Liver (tissue), 9 donors: ENCODE data around the gene OR2Z1. TPM values are rescaled to one million over a fixed set of nuclear protein-coding genes. Genes with fewer than 3 reads are reported as not detected.
"Not testable (repeated sequence)": the region's sequence is repeated elsewhere in the genome, so short reads cannot be mapped to it uniquely, and the experiment has no call there.

ENCODE experiments used
- DNase-seq: peaks from one replicate; pipeline ENCODE4 v3.0.0-alpha.2; 2017; ENCODE audit warnings: low spot score
- H3K27ac ChIP-seq, 2 donors: one replicate each; pipeline ENCODE4 v1.7.0; 2013; ENCODE audit warnings: inconsistent platforms in 2 of 2, low read length in 2 of 2, control low read depth in 1 of 2, low read depth in 1 of 2, mild to moderate bottlenecking in 1 of 2
- H3K27me3 ChIP-seq, 4 donors: one replicate each; pipeline versions ENCODE4 v1.6.1 to v1.7.0; 2013; ENCODE audit warnings: low read length in 3 of 4, inconsistent platforms in 1 of 4, mild to moderate bottlenecking in 1 of 4, moderate library complexity in 1 of 4; ENCODE audit not compliant: control insufficient read depth in 4 of 4, insufficient read depth in 4 of 4
- H3K36me3 ChIP-seq, 4 donors: one replicate each; pipeline versions ENCODE4 v1.6.1 to v1.7.0; 2013; ENCODE audit warnings: low read length in 3 of 4, mild to moderate bottlenecking in 3 of 4, low read depth in 1 of 4, moderate library complexity in 1 of 4; ENCODE audit not compliant: control insufficient read depth in 4 of 4, insufficient read depth in 3 of 4
- H3K4me1 ChIP-seq, 4 donors: one replicate each; pipeline versions ENCODE4 v1.6.1 to v1.7.0; 2013; ENCODE audit warnings: low read length in 3 of 4, mild to moderate bottlenecking in 3 of 4, moderate library complexity in 1 of 4; ENCODE audit not compliant: control insufficient read depth in 4 of 4, insufficient read depth in 4 of 4
- H3K4me3 ChIP-seq, 3 donors: one replicate each; pipeline versions ENCODE4 v1.6.1 to v1.7.0; 2013; ENCODE audit warnings: low read length in 3 of 3, control low read depth in 1 of 3, low read depth in 1 of 3, mild to moderate bottlenecking in 1 of 3
- H3K9ac ChIP-seq, 2 donors: one replicate each; pipeline ENCODE4 v1.7.0; 2013; ENCODE audit warnings: low read length in 2 of 2, mild to moderate bottlenecking in 2 of 2, moderate library complexity in 2 of 2, control low read depth in 1 of 2, low read depth in 1 of 2
- H3K9me3 ChIP-seq, 4 donors: one replicate each; pipeline versions ENCODE4 v1.6.1 to v1.7.0; 2013; ENCODE audit warnings: low read length in 3 of 4; ENCODE audit not compliant: control insufficient read depth in 4 of 4
- ATF3 ChIP-seq: IDR thresholded peaks from 2 replicates; pipeline ENCODE4 v1.6.1; 2016; ENCODE audit warnings: antibody characterized with exemption
- EGR1 ChIP-seq, 2 donors: IDR thresholded peaks; 2 replicates each; pipeline ENCODE4 v1.6.1; 2016 to 2018; ENCODE audit warnings: antibody characterized with exemption in 2 of 2, low read depth in 2 of 2
- FOXA1 ChIP-seq: IDR thresholded peaks from 2 replicates; pipeline ENCODE4 v1.6.1; 2016; ENCODE audit warnings: antibody characterized with exemption
- GABPA ChIP-seq, 2 donors: IDR thresholded peaks in 1 of 2; conservative IDR thresholded peaks in 1 of 2; 2 replicates each; pipeline ENCODE4 v1.6.1; 2016; ENCODE audit warnings: antibody characterized with exemption in 2 of 2, mild to moderate bottlenecking in 1 of 2, moderate library complexity in 1 of 2
- HNF4G ChIP-seq: IDR thresholded peaks from 2 replicates; pipeline ENCODE4 v1.6.1; 2016; ENCODE audit warnings: antibody characterized with exemption
- JUND ChIP-seq, 2 donors: IDR thresholded peaks; 2 replicates each; pipeline ENCODE4 v1.6.1; 2016; ENCODE audit warnings: antibody characterized with exemption in 2 of 2
- MAX ChIP-seq: IDR thresholded peaks from 2 replicates; pipeline ENCODE4 v1.6.1; 2016; ENCODE audit warnings: antibody characterized with exemption
- NR2F2 ChIP-seq: IDR thresholded peaks from 2 replicates; pipeline ENCODE4 v1.6.1; 2016; ENCODE audit warnings: antibody characterized with exemption
- RAD21 ChIP-seq, 2 donors: IDR thresholded peaks; 2 replicates each; pipeline ENCODE4 v1.6.1; 2016; ENCODE audit warnings: antibody characterized with exemption in 2 of 2, mild to moderate bottlenecking in 2 of 2
- REST ChIP-seq: IDR thresholded peaks from 2 replicates; pipeline ENCODE4 v1.6.1; 2016; ENCODE audit warnings: antibody characterized with exemption, mild to moderate bottlenecking
- TAF1 ChIP-seq: conservative IDR thresholded peaks from 2 replicates; pipeline ENCODE4 v1.6.1; 2016; ENCODE audit warnings: antibody characterized with exemption, mild to moderate bottlenecking
- YY1 ChIP-seq: IDR thresholded peaks from 2 replicates; pipeline ENCODE4 v1.6.1; 2016; ENCODE audit warnings: antibody characterized with exemption, mild to moderate bottlenecking
- WGBS: extraction: QIAGEN DNeasy Blood & Tissue Kit; methylation state at CpG from one replicate; pipeline ENCODE4 v1.1.7; 2013; 5-methylcytosine and 5-hydroxymethylcytosine counted together
- polyA plus RNA-seq, 2 donors: library from polyadenylated mRNA; stranded (reverse) in 1 of 2; unstranded in 1 of 2; fragments of 200-250 nt in 1 of 2; fragments of >200 nt in 1 of 2; fragmentation: Nextera tagmentation in 1 of 2; extraction: Ambion mirVana in 1 of 2; gene quantifications; one replicate each; pipeline versions ENCODE4 v1.2.1 to v1.2.3, GENCODE V29; 2013 to 2015
- total RNA-seq, 2 donors: library from RNA; depleted of rRNA; stranded (reverse); fragments of >200 nt; gene quantifications; one replicate each; pipeline ENCODE4 v1.2.3, GENCODE V29; 2014
- donor health status: healthy.
- donor health status: healthy.
- donor health status: healthy.
- donor health status: healthy.
- donor health status: healthy.

OR2Z1 gene
- total and polyA plus RNA-seq, 4 donors: not detected

- no peaks in the 10 kb centered on the region for H3K4me1 ChIP-seq
- DNase-seq: no peak
- H3K4me3 ChIP-seq: no peak overlapping the region
- H3K9me3 ChIP-seq: no peaks in the 10 kb centered on the region
- H3K27ac ChIP-seq: no peak overlapping the region
- no peaks in the 10 kb centered on the region for H3K36me3 ChIP-seq
- peaks cover 0 to 6% (median 2%) of the 10 kb centered on the region in 4 donors for H3K27me3 ChIP-seq
- TF ChIP-seq REST (no peak), MAX (no peak), ATF3 (no peak), TAF1 (no peak), HNF4G (no peak), JUND (IDR thresholded peaks at IDR 0.05) (no peak)
- 52% methylated on average over 7 of the region's 7 CpGs for WGBS
- no peak overlapping the region for H3K9ac ChIP-seq
Observed at GRCh38 chr19:8703223-8703622, 18.2 kb upstream of the OR2Z1 start.

- H3K4me1 ChIP-seq, H3K27ac ChIP-seq, H3K36me3 ChIP-seq, H3K4me3 ChIP-seq, H3K9ac ChIP-seq, H3K9me3 ChIP-seq, H3K27me3 ChIP-seq, DNase-seq: not testable (repeated sequence)
- 82% methylated on average over 3 of the region's 3 CpGs for WGBS
Observed at GRCh38 chr19:8705304-8705703, 16.1 kb upstream of the OR2Z1 start.

- 50% methylated on average over 5 of the region's 5 CpGs for WGBS
- TF ChIP-seq YY1 (no peak), FOXA1 (no peak), GABPA (IDR thresholded peaks at IDR 0.05 in 1 of 2, conservative IDR thresholded peaks at IDR 0.05 in 1 of 2) (no peak), NR2F2 (no peak), RAD21 (IDR thresholded peaks at IDR 0.05) (no peak), EGR1 (IDR thresholded peaks at IDR 0.05; ENCODE audit: low read depth in 2 of 2) (no peak)
Observed at GRCh38 chr19:8705742-8706141, 15.7 kb upstream of the OR2Z1 start.

GRCh38 chr19:8710337-8710736, 11.1 kb upstream of the OR2Z1 start:
- H3K4me1 ChIP-seq, H3K9me3 ChIP-seq, H3K9ac ChIP-seq, H3K36me3 ChIP-seq, H3K27ac ChIP-seq, H3K27me3 ChIP-seq, DNase-seq, H3K4me3 ChIP-seq: not testable (repeated sequence)
- 87% methylated on average over 7 of the region's 7 CpGs for WGBS

More at GRCh38 chr19:8705742-8706141, 15.7 kb upstream of the OR2Z1 start:
- no peak overlapping the region for H3K4me3 ChIP-seq
- DNase-seq: no peak
- H3K9me3 ChIP-seq: no peaks in the 10 kb centered on the region
- no peaks in the 10 kb centered on the region for H3K4me1 ChIP-seq
- H3K27me3 ChIP-seq: peaks cover 0 to 5% (median 0%) of the 10 kb centered on the region in 4 donors
- H3K9ac ChIP-seq: no peak overlapping the region
- no peaks in the 10 kb centered on the region for H3K36me3 ChIP-seq
- H3K27ac ChIP-seq: no peak overlapping the region
